NT2/D1 (cell line): ENCODE results near the gene DEFB119.
A peak's percentile ranks its signal among the peaks of the same experiment; 100 is the strongest.
"Not testable (repeated sequence)": the region's sequence is repeated elsewhere in the genome, so short reads cannot be mapped to it uniquely, and the experiment has no call there.

Source experiments
- DNase-seq: peaks from one replicate; pipeline ENCODE4 v3.0.0-alpha.2; 2011; ENCODE audit warnings: low read depth, low spot score
- H3K27me3 ChIP-seq: 2 replicates; pipeline ENCODE4 v1.6.0; 2011; ENCODE audit warnings: mild to moderate bottlenecking; ENCODE audit not compliant: insufficient read length, insufficient read depth
- H3K36me3 ChIP-seq: 2 replicates; pipeline ENCODE4 v1.6.1; 2011; ENCODE audit warnings: mild to moderate bottlenecking, low read length, mixed read lengths; ENCODE audit not compliant: insufficient read depth, insufficient read length
- H3K4me1 ChIP-seq: 2 replicates; pipeline ENCODE4 v1.5.1; 2011; ENCODE audit not compliant: insufficient read depth, insufficient read length
- H3K4me3 ChIP-seq: 2 replicates; pipeline ENCODE4 v1.5.1; 2011; ENCODE audit warnings: low read depth; ENCODE audit not compliant: insufficient read length
- H3K9ac ChIP-seq: 2 replicates; pipeline ENCODE4 v1.6.0; 2011; ENCODE audit warnings: low read depth; ENCODE audit not compliant: insufficient read length
- H3K9me3 ChIP-seq: 2 replicates; pipeline ENCODE4 v1.5.1; 2011; ENCODE audit warnings: mild to moderate bottlenecking, low read length; ENCODE audit not compliant: insufficient read depth
- SUZ12 ChIP-seq: IDR thresholded peaks from 2 replicates; pipeline ENCODE4 v1.6.1; 2011; ENCODE audit not compliant: insufficient read length, insufficient read depth; ENCODE audit errors: extremely low read depth
- YY1 ChIP-seq: IDR thresholded peaks from 2 replicates; pipeline ENCODE4 v1.6.1; 2011; ENCODE audit not compliant: insufficient read length, insufficient read depth
- ZNF274 ChIP-seq: IDR thresholded peaks from 2 replicates; pipeline ENCODE4 v1.6.1; 2011; ENCODE audit warnings: mild to moderate bottlenecking, low read depth, low read length

Gene DEFB119, protein sequence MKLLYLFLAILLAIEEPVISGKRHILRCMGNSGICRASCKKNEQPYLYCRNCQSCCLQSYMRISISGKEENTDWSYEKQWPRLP

DNA sequence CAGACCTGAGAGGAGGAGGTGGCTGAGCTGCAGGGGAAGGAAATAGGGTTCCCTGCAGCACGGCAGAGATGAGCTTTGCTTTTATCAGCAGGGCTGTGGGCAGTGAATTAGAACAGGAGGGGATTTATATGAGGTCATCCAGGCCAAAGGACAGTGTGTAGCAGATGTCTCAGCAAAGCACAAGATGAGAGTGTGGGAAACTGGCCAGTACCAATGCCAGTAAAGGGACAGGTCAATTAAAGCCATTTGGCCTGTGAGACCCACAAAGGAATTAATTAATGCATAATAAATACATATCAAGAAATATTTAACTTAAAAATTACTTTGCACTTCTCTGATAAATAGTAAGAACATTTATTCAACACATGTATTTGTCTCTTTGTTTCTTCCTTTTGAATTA, at the start of gene DEFB119:
DEFB119 (minus strand) TSS at position 101 of the 400 bp plus-strand sequence. CDS start 107 bp downstream, outside the sequence.
- H3K4me1 ChIP-seq = no peaks in the 10 kb centered on the region
- no peak within 1 kb of the TSS for H3K9ac ChIP-seq
- H3K9me3 ChIP-seq = no peaks in the 10 kb centered on the region
- peaks cover 11% of the 10 kb centered on the region for H3K27me3 ChIP-seq
- no peak for DNase-seq
- H3K36me3 ChIP-seq = no peaks in the 10 kb centered on the region
- H3K4me3 ChIP-seq = no peak within 1 kb of the TSS
- TF ChIP-seq YY1 (no peak), SUZ12 (no peak), ZNF274 (no peak)

DNA sequence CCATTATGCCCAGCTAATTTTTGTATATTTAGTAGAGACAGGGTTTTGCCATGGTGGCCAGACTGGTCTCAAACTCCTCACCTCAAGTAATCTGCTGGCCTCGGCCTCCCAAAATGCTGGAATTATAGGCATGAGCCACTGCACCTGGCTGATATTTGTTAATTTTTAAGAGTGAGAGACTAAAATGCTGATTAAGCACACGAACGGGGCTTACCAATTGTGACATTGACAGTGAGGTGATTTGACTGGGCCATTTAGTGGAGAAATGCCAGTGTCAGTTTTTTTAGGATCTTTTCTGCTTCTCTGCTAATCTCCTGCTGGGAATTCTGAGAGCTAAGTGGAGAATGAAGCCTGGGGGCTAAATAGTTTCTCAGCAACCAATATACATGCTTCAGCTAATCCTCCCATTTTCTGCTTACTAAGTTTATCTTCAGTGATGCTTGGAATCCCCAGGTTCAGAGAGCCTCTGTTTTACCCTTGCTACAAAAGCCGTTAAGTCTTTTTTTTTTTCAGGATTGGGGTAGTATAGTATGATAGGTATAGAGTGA, 40.3 kb upstream of the DEFB119 start:
- Histone ChIP-seq H3K4me1 (no peaks in the 10 kb centered on the region), H3K9me3 (no peaks in the 10 kb centered on the region), H3K9ac (no peak overlapping the region), H3K36me3 (no peaks in the 10 kb centered on the region), H3K27me3 (no peaks in the 10 kb centered on the region), H3K4me3 (no peak overlapping the region)
- DNase-seq = peak; percentile 74
- TF ChIP-seq SUZ12 (no peak), YY1 (no peak), ZNF274 (no peak)

GRCh38 chr20:31427576-31427975, 37.2 kb upstream of the DEFB119 start:
- DNase-seq, H3K4me3 ChIP-seq, H3K36me3 ChIP-seq, H3K9me3 ChIP-seq, H3K4me1 ChIP-seq, H3K27me3 ChIP-seq, H3K9ac ChIP-seq: not testable (repeated sequence)

DNA sequence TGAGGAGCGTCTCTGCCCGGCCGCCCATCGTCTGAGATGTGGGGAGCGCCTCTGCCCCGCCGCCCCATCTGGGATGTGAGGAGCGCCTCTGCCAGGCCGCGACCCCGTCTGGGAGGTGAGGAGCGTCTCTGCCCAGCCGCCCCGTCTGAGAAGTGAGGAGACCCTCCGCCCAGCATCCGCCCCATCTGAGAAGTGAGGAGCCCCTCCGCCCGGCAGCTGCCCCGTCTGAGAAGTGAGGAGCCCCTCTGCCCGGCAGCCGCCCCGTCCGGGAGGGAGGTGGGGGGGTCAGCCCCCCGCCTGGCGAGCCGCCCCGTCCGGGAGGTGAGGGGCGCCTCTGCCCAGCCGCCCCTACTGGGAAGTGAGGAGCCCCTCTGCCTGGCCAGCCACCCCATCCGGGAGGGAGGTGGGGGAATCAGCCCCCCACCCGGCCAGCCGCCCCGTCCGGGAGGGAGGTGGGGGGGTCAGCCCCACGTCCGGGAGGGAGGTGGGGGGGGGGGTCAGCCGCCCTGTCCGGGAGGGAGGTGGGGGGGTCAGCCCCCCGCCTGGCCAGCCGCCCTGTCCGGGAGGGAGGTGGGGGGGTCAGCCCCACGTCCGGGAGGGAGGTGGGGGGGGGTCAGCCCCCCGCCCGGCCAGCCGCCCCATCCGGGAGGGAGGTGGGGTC, 36.6 kb upstream of the DEFB119 start:
- not testable (repeated sequence) for H3K9me3 ChIP-seq

DNA sequence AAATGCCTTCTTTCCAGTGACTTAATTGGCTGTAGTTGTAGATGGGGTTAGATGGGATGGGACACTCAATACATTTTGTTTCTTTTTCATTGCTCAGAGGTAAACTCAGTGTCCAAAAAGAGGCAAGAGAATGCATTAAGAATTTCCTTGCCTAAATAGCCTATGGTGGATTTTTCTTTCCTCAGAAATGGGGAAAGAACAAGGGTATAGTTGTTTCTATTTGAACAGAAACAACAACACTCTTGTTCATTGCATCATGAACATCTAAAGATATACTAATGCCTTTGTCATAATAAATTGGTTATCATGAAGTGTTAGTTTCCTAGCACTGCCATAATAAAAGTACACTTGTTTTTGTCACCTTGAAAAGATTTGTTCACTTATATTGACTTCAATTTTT, 35.4 kb upstream of the DEFB119 start:
- Histone ChIP-seq H3K4me1 (no peaks in the 10 kb centered on the region), H3K4me3 (no peak overlapping the region), H3K27me3 (no peaks in the 10 kb centered on the region), H3K9me3 (0 out of 2 replicates have a peak, but pooled peaks cover 4% of the 10 kb centered on the region), H3K9ac (no peak overlapping the region), H3K36me3 (no peaks in the 10 kb centered on the region)
- TF ChIP-seq ZNF274 = no peak
- no peak for DNase-seq

More for the DNA sequence above, 36.6 kb upstream of the DEFB119 start:
- H3K27me3 ChIP-seq, H3K9ac ChIP-seq, DNase-seq, H3K36me3 ChIP-seq, H3K4me3 ChIP-seq, H3K4me1 ChIP-seq: not testable (repeated sequence)

GRCh38 chr20:31418307-31418706, 27.9 kb upstream of the DEFB119 start:
- TF ChIP-seq SUZ12 = no peak
- no peak for TF ChIP-seq ZNF274
- no peak for TF ChIP-seq YY1
- Histone ChIP-seq H3K4me1 (no peaks in the 10 kb centered on the region), H3K4me3 (no peak overlapping the region), H3K9me3 (no peaks in the 10 kb centered on the region), H3K36me3 (no peaks in the 10 kb centered on the region), H3K27me3 (no peaks in the 10 kb centered on the region), H3K9ac (no peak overlapping the region)
- no peak for DNase-seq

GRCh38 chr20:31415653-31416052, 25.3 kb upstream of the DEFB119 start:
- H3K9me3 ChIP-seq = no peaks in the 10 kb centered on the region

More at GRCh38 chr20:31415653-31416052, 25.3 kb upstream of the DEFB119 start:
- no peaks in the 10 kb centered on the region for H3K36me3 ChIP-seq
- DNase-seq = no peak
- no peaks in the 10 kb centered on the region for H3K4me1 ChIP-seq
- H3K27me3 ChIP-seq = no peaks in the 10 kb centered on the region
- H3K9ac ChIP-seq = no peak overlapping the region
- TF ChIP-seq YY1 = no peak
- no peak for TF ChIP-seq ZNF274
- TF ChIP-seq SUZ12 = no peak
- H3K4me3 ChIP-seq = no peak overlapping the region
